CD4-positive, alpha-beta T cell treated with Interleukin-1 beta for 1 hour (primary cell): ENCODE results near the gene PPARG.
"Not testable (repeated sequence)": the region's sequence is repeated elsewhere in the genome, so short reads cannot be mapped to it uniquely, and the experiment has no call there.

Source experiments
- DNase-seq, 2 donors: peaks; one replicate each; pipeline ENCODE4 v3.0.0-alpha.2; 2020 to 2022

Gene PPARG

GRCh38 chr3:12464181-12464580 is 175.3 kb downstream of the PPARG start:
- no peak for DNase-seq

GRCh38 chr3:12465151-12465835 is 176.4 kb downstream of the PPARG start:
- no peak for DNase-seq

GRCh38 chr3:12465836-12466225 is 177.0 kb downstream of the PPARG start:
- DNase-seq: no peak

- DNase-seq: no peak
Measured at GRCh38 chr3:12467746-12468145, 178.9 kb downstream of the PPARG start.

GRCh38 chr3:12468276-12468675 is 179.4 kb downstream of the PPARG start:
- DNase-seq: no peak

- DNase-seq: no peak
Measured at GRCh38 chr3:12468757-12469156, 179.9 kb downstream of the PPARG start.

- DNase-seq: not testable (repeated sequence)
Measured at GRCh38 chr3:12469222-12469621, 180.4 kb downstream of the PPARG start.

- DNase-seq: no peak
Measured at GRCh38 chr3:12470111-12470510, 181.2 kb downstream of the PPARG start.

- no peak for DNase-seq
Measured at GRCh38 chr3:12470680-12471079, 181.8 kb downstream of the PPARG start.

- peak in 1 of 2 donors; percentile 8 for DNase-seq
Measured at GRCh38 chr3:12471241-12471640, 182.4 kb downstream of the PPARG start.

- DNase-seq: no peak
Measured at GRCh38 chr3:12472000-12472610, 183.2 kb downstream of the PPARG start.

- DNase-seq: no peak
Measured at GRCh38 chr3:12472796-12473195, 183.9 kb downstream of the PPARG start.

- DNase-seq: no peak
Measured at GRCh38 chr3:12473511-12473910, 184.6 kb downstream of the PPARG start.

GRCh38 chr3:12476238-12476897 is 187.5 kb downstream of the PPARG start:
- DNase-seq: no peak

- no peak for DNase-seq
Measured at GRCh38 chr3:12477256-12477655, 188.4 kb downstream of the PPARG start.

- DNase-seq: no peak
Measured at GRCh38 chr3:12478326-12478725, 189.5 kb downstream of the PPARG start.

- DNase-seq: not testable (repeated sequence)
Measured at GRCh38 chr3:12479198-12479597, 190.3 kb downstream of the PPARG start.

GRCh38 chr3:12479919-12480427 is 191.1 kb downstream of the PPARG start:
- DNase-seq: peak; percentile 18 to 63

GRCh38 chr3:12483410-12483809 is 194.5 kb downstream of the PPARG start:
- DNase-seq: no peak

GRCh38 chr3:12483872-12484197 is 195.0 kb downstream of the PPARG start:
- DNase-seq: no peak
